ENCODE data around the gene SRSF5. TPM values are rescaled to one million over a fixed set of nuclear protein-coding genes. Genes with fewer than 3 reads are reported as not detected.

SRSF5 gene
- total and polyA plus RNA-seq, 2 donors (not counting 1 experiment from before 2014, with no cell fraction given), result 701 to 768 TPM

GRCh38 chr14:69756298-69756697, 10.6 kb upstream of the SRSF5 start:
- CTCF ChIA-PET, result no interaction called here
- no peak for DNase-seq
- H4K20me1 ChIP-seq (ENCODE audit: control insufficient read depth, insufficient read depth, low read length, poor library complexity, severe bottlenecking), result no peaks in the 10 kb centered on the region
- ATAC-seq (ENCODE audit: low read depth), result no peak
- no peak overlapping the region for H3K4me3 ChIP-seq (ENCODE audit: control extremely low read depth in 1 of 5, extremely low read depth in 1 of 5, insufficient read depth in 1 of 5, low read depth in 2 of 5, low read length in 4 of 5)
- intact Hi-C loops (cut with micrococcal nuclease), result no loop called here
- H3K4me2 ChIP-seq (replicated peaks; ENCODE audit: low read depth, low read length, poor library complexity, severe bottlenecking), result no peak overlapping the region
- no peak overlapping the region for H3K9ac ChIP-seq (ENCODE audit: low read length)
- no peak overlapping the region for H3K27ac ChIP-seq (ENCODE audit: low read length in 2 of 2)
- H3K79me2 ChIP-seq (ENCODE audit: control insufficient read depth, insufficient read depth, low read length), result no peaks in the 10 kb centered on the region
- no peaks in the 10 kb centered on the region for H3K27me3 Mint-ChIP-seq
- no peak overlapping the region for H3K27ac Mint-ChIP-seq
- POLR2A ChIA-PET, result no interaction called here
- H2AFZ ChIP-seq (ENCODE audit: insufficient read depth, low read depth, low read length, poor library complexity, severe bottlenecking), result no peak overlapping the region
- no peak overlapping the region for H3K4me3 Mint-ChIP-seq
- no peaks in the 10 kb centered on the region for H3K9me3 ChIP-seq (ENCODE audit: control extremely low read depth in 1 of 3, control insufficient read depth in 2 of 3, insufficient read depth in 1 of 3, low read length in 2 of 3)
- no peaks in the 10 kb centered on the region for H3K9me3 Mint-ChIP-seq (ENCODE audit: insufficient read depth)
- H3K4me1 Mint-ChIP-seq, result peaks cover 7% of the 10 kb centered on the region
- H3K27me3 ChIP-seq (replicated peaks in 1 of 4; ENCODE audit: control extremely low read depth in 1 of 4, control insufficient read depth in 3 of 4, insufficient read depth in 4 of 4, low read length in 3 of 4), result no peaks in the 10 kb centered on the region
- no peak for TF ChIP-seq EZH2 (IDR thresholded peaks at IDR 0.05; ENCODE audit: borderline replicate concordance, insufficient read depth, low read depth, low read length, poor library complexity, severe bottlenecking)
- no peak for TF ChIP-seq CTCF (IDR thresholded peaks at IDR 0.05)
- H3K4me1 ChIP-seq (ENCODE audit: control insufficient read depth in 2 of 2, insufficient read depth in 2 of 2, low read length in 2 of 2), result no peaks in the 10 kb centered on the region
- WGBS (ENCODE audit: insufficient coverage), result 83% methylated on average over 3 of the region's 3 CpGs
- H3K36me3 ChIP-seq (replicated peaks in 1 of 2; ENCODE audit: control extremely low read depth in 1 of 2, control insufficient read depth in 1 of 2, extremely low read depth in 1 of 2, insufficient read depth in 2 of 2, low read length in 1 of 2), result no peaks in the 10 kb centered on the region

- Histone ChIP-seq H3K4me2 (replicated peaks; ENCODE audit: low read depth, low read length, poor library complexity, severe bottlenecking) (no peak overlapping the region), H3K27me3 (replicated peaks in 1 of 4; ENCODE audit: control extremely low read depth in 1 of 4, control insufficient read depth in 3 of 4, insufficient read depth in 4 of 4, low read length in 3 of 4) (no peaks in the 10 kb centered on the region), H3K4me1 (ENCODE audit: control insufficient read depth in 2 of 2, insufficient read depth in 2 of 2, low read length in 2 of 2) (no peaks in the 10 kb centered on the region), H3K9me3 (ENCODE audit: control extremely low read depth in 1 of 3, control insufficient read depth in 2 of 3, insufficient read depth in 1 of 3, low read length in 2 of 3) (no peaks in the 10 kb centered on the region), H3K4me3 (ENCODE audit: control extremely low read depth in 1 of 5, extremely low read depth in 1 of 5, insufficient read depth in 1 of 5, low read depth in 2 of 5, low read length in 4 of 5) (no peak overlapping the region), H3K27ac (ENCODE audit: low read length in 2 of 2) (no peak overlapping the region), H3K9ac (ENCODE audit: low read length) (no peak overlapping the region), H3K36me3 (replicated peaks in 1 of 2; ENCODE audit: control extremely low read depth in 1 of 2, control insufficient read depth in 1 of 2, extremely low read depth in 1 of 2, insufficient read depth in 2 of 2, low read length in 1 of 2) (no peaks in the 10 kb centered on the region), H3K79me2 (ENCODE audit: control insufficient read depth, insufficient read depth, low read length) (no peaks in the 10 kb centered on the region), H2AFZ (ENCODE audit: insufficient read depth, low read depth, low read length, poor library complexity, severe bottlenecking) (no peak overlapping the region), H4K20me1 (ENCODE audit: control insufficient read depth, insufficient read depth, low read length, poor library complexity, severe bottlenecking) (no peaks in the 10 kb centered on the region)
- WGBS (ENCODE audit: insufficient coverage), result 89% methylated on average over 1 of the region's 1 CpG
- DNase-seq (no peak), ATAC-seq (ENCODE audit: low read depth) (no peak)
- ChIA-PET CTCF (no interaction called here), POLR2A (no interaction called here)
- no peaks in the 10 kb centered on the region for H3K9me3 Mint-ChIP-seq (ENCODE audit: insufficient read depth)
- TF ChIP-seq CTCF (IDR thresholded peaks at IDR 0.05) (no peak), EZH2 (IDR thresholded peaks at IDR 0.05; ENCODE audit: borderline replicate concordance, insufficient read depth, low read depth, low read length, poor library complexity, severe bottlenecking) (no peak)
- H3K4me3 Mint-ChIP-seq, result no peak overlapping the region
- peaks cover 4% of the 10 kb centered on the region for H3K4me1 Mint-ChIP-seq
- no peak overlapping the region for H3K27ac Mint-ChIP-seq
- no peaks in the 10 kb centered on the region for H3K27me3 Mint-ChIP-seq
- intact Hi-C loops (cut with micrococcal nuclease), result loop anchor here (10.0 kb wide), 1 partner anchor 1044 kb away; the partner anchor contains the start of gene MAP3K9
Measured at GRCh38 chr14:69760810-69761209, 6.1 kb upstream of the SRSF5 start.
